Smooth muscle cell of the brain vasculature (primary cell): ENCODE measurements around the gene MREG.

Experiments
- DNase-seq: peaks from one replicate; pipeline ENCODE4 v3.0.0-alpha.2; 2012; ENCODE audit warnings: low read depth, low spot score

Gene MREG

DNA sequence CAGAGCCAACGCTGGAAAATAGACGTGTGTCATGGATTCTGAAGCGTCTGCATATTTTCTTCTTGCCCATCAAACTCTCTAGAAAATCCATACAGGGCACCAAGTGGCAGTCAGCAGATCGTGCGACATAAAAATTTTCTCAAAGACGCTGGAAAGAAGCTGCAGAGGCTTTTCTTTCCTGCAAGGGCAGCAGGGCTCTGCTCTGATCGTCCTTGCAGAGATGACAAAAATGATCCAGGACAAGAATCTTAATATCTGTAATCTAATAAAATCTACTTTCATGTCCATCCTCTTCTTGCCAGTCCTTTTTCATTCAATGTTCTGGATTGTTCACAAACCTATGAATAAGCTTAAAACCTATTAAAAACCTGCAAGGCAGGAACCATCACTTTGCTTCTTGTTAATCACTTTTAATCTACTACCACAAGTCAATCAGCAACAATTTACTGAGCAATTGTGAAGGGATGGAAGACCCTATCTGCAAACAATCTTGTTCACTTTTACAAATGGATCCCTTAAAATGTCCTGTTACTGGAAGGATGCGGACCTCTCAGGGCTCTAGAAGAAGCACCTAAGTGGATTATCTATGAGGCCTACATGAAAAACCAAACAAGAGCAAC lies 93.6 kb downstream of the MREG start:
- no peak for DNase-seq

DNA sequence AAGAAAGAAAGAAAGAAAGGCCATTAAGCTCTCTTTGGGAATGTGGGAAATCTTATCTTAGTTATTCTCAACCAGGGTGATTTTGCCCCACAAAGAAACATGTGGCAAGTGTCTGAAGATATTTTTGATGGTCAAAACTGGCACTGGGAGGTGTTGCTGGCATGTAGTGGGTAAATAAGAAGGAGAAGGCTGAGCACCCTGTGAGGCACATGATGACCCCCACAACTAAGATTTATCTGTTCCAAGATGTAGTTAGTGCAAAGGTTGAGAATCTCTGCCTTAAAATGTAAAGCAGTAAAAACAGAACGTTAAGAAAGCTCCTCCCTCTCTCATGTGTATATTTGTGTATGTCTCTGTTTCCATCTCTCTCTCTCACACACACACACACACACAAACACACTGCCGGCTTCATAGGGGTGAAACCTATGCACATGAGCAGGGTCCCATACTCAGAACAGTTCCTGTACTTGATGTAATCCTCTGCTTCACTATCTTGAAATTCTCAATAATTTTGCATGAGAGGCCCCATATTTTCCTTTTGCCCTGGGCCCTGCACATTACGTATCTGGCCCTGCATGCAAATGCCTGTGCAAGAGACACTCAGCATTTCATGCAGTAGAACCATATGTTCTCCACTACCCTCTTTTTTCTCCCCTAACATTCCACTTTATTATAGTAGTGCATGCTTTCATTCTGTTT lies 94.3 kb downstream of the MREG start:
- DNase-seq, result no peak

DNA sequence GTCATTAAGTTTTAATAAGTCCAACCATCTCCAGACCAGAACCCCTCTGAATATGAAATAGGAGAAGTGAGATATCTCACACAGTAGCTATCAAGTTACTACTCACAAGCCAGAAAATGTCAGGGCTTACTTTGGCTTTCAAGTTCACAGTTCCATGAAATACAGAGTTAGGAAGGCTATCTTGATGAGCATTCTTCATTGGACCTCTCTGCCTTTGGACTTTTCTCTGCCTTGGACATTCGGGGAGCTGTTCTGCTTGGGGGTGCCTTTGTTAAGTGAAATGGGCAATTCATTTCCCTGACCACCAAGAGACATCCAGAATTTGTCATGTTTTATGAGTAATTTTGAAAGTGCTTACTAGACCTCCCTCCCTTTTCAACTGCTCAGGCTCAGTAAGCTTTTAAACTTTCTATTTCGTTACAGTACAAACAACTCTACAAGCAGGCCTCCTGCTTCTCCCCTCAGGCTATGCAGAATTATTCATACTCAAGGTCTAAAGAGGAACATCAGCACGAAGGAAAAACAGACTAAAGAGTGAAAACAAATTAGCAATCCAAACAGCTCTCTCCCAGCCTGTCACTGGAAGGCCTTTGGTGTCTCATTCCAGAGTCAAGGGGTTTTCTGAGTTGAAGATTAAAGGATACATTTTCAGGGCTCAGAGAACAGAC lies 95.3 kb downstream of the MREG start:
- no peak for DNase-seq

DNA sequence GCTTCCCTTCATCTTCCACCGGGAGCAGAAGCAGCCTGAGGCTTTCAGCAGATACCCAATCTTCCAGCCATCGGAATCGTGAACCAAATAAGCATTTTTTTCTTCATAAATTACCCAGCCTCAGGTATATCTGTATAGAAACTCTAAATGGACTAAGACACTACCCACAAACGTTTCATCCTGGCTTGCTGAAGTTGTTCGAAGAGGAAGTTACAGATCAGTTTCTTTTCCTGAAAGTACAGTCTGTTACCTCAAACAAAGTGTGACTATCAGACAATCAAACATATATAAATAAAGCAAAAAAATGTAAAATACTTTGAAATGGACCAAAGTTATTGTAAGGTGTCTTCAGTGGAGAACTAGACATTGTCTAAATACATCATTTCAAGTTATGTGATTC lies 97.9 kb downstream of the MREG start:
- no peak for DNase-seq

DNA sequence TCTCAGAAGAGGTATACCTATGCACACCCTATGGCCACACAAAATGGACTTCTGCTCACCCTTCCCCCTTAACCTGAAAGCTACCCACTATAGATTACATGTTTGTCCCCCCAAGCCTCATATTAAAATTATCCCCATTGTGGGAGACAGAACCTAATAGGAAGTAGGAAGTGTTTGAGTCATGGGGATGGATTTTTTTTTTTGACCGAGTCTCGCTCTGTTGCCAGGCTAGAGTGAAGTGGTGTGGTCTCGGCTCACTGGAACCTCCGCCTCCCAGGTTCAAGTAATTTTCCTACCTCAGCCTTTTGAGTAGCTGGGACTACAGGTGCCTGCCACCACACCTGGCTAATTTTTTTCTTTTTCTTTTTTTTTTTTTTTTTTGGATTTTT lies 98.6 kb downstream of the MREG start:
- DNase-seq, result no peak

DNA sequence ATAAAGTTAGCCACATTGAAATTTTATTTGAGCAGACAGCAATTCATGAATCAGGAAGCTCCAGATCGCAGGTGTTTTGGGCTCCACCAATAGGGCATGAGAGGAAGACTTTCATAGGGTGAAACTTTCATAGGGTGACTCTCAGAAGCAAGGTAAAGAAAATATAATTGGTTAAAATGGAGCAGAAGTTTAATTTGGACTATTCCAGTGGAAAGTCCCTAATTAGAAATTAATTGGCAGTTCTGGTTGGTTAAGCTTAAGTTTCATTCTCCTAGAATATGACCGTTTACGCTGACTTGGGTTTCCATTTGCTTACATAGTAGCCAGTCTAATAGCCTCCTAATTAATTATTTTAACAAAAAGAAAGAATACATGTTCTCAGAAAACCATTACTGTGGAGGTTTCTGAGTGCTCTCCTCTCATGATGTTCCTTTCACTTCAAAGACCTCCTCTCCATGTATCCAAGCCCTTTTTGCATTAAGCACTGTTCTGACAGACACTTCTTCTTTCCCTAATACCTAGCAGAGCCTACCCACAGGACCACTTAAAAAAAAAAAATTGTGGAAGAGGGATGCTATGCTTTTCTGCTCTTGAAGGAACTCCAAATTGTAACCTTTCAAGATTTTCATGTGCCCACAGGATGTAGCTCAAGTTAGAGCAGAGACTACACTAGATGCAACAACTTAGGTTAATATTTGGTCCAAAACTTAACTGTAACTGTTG lies 99.1 kb downstream of the MREG start:
- DNase-seq, result no peak

DNA sequence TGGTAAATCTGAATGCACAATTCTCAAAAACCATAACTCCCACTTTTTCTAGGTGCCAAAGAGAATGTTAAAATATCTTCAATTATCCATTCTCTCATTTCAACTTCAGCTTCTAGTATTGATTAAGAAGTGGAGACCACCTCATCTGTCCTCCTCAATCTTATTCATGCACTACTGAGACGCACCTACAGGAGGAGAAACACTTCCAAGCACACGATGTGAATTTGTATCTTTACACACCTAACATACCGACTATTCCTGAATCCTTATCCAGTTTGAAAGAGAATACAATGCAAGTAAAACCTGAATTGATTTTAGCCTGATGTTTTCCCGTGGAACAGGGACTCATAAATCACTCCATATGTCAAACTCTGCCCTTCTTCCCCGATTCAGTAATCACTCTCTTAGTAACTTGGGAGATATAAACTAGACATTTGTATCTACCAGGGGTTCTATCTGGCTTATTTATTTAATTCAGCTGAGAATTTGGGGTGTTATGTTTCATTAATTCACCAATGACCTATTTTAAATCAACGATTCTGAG lies 101.0 kb downstream of the MREG start:
- DNase-seq, result no peak

DNA sequence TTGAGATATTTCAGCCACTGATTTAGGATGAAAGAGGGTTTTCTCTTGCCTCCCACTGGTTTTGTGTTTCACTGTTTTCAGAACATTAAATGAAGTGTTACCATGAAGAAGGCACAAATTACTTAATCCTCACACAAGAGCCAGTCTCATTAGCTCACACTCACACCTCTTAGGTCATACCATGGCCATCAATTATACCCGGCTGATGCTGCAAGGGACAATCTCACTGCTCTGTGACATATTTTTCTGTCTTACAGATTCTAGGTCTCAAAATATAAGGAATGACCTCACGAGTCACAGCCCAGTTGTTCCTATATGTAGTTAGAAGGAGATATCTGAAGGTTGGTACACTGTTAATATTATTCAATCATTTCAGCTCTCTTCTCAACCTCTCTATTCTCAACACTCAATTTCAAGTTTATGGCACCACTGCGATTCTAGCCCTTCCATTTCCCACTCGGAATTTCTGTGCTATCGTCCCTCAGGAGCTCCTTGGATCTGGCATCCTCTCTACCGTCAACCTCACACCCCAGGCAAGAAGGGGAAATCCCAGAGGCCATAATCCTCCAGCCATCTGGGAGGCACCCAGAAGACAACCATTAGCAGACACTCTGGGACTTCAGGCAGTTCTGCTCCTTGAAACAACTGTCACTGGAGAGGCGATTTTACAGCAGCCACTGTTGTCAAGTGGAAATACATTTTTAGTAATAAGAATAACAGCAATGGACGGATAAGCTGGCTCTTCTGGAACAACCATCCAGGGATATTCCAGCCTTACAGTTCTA lies 101.9 kb downstream of the MREG start:
- no peak for DNase-seq

DNA sequence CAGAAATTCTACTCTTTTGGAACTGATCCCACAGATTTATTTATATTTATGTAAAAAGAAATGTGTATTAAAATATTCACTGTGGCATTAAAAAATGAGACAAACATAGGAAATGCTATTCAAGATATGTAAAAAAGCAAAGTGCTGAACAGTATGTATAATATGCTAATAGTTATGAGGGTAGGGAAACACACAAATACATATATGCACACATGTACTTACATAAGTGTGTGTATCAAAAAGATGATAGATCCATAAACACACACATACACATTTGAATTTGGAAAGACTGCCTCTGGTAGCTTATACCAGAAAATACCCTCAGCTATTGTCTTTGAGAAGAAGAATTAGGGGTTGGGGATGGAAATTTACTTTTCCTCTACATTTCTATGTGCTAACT lies 103.2 kb downstream of the MREG start:
- DNase-seq, result no peak

DNA sequence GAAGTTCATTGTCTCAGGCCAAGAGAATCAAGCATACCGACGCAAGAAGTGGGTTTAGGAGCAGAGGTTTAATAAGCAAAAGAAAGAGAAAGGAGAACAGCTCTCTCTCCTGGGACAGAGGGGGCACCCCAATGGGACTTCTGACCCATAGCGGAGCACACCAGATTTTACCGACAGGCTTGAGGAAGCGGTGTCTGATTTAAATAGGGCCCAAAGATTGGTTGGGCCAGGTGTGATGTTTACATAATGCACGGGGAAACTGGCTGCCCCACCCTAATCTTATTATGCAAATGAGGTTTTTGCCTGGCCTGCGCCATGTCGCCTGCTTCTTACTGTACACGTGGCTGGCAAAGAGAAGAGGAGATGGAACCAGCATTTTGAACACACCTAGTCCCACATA lies 106.2 kb downstream of the MREG start:
- no peak for DNase-seq

DNA sequence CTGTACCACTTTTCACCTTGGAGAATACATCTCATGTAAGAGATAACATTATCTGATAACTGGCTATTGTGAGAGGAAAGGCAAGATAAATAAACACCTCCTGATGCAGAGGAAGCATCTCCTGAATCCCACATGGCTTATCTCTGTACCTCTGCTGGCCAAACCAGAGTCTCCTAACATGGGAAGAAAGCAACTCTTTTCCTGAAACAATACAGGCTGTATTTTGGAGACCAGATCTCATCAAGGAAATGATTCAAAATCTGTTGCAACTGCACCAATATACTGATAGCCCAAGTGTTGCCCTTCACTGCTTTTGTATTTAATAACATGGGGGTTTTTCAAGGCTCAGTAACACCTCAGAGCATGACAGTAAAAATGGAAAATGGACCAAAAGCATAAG lies 106.9 kb downstream of the MREG start:
- DNase-seq, result no peak

DNA sequence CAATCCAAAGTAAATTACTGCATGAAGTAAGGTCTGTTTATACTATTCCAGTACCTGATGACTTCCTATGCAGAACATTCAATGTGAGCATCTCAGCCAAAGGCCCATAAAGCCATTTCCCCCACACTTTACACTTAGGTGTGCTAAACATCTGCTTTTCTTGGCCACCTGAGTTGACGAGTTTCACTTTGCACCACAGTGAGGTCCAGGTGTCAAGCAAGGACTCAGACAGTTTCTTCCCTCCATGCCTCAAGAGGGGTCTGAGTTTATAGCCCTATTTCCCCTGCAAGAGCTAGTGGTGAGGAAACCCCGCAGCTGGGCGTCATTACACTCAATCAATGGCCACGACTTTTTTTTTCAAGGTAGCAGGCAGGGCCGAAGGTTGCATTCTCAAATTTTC lies 107.7 kb downstream of the MREG start:
- no peak for DNase-seq

DNA sequence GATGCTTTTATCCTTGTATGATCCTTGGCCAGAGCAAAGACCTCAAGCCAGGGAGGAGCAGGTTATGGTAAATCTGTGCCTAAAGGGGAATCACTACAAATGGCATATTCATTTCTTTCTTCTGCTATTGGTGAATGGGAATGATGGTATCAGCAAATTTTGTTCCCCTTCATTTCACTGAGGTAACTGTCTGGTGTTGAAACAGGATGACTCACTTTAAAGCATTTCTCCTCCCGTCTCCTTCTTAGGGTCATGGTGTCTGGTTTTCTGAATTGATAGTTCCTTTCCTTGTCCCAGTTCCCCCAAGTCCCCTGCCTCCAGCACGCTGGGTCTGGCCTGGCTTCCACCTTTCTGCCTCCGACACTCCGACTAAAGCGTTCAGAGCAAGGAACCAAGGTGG lies 109.2 kb downstream of the MREG start:
- DNase-seq, result no peak

DNA sequence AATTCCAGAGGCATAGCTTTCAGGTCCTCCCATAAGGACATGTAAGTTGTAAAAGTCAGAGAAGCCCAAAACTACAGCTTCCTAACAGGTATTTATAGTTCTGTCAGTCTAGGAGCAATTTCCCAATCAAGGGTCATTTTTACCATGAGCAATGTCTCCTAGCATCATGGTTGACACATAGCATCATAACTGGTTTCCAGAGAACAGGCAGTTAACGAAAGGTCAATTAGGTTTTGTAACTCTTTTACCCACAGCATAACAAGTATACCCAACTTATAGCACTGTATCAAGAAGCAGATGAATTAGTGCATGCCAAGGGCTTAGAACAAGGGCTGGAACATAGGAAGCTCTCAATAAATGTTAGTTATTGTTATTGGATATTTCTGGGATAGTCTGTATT lies 110.1 kb downstream of the MREG start:
- DNase-seq, result no peak

DNA sequence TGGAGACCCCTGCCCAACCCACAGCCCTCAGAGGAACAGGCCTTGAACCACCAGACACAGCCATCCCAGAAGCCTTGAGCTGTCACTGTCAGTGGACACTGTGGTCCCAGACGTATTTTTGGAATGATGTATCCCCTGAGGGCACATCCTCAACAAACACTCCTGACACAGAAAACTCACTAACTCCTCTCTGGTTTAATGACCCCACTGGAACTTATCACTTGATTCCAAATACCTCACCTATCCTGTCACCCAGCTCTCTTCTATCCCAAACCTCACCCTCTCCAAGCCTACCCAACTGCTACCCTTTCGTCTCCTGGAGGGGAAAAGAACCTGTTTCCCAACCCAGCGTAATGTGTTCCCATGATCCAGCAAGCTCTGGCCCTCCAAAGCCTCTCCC lies 111.6 kb downstream of the MREG start:
- DNase-seq, result no peak

DNA sequence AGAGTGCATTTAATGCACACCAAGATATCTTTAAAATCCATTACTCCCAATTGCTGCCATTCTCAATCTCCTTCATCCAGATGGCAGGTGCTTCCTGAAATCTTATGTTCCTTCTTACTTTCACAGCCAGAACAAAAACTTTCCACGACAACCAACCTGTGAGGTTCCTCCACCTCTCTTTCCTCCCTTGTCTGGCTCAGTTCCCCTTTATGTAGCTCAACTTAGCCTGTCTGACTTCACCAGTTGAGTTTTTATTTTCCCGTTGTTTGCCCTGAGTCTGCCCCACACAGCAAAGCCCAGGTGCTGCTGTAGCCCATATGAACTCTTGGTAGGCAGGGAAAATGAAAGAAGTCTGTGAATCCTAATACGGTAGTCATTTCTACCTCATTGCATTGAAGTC lies 112.5 kb downstream of the MREG start:
- no peak for DNase-seq

DNA sequence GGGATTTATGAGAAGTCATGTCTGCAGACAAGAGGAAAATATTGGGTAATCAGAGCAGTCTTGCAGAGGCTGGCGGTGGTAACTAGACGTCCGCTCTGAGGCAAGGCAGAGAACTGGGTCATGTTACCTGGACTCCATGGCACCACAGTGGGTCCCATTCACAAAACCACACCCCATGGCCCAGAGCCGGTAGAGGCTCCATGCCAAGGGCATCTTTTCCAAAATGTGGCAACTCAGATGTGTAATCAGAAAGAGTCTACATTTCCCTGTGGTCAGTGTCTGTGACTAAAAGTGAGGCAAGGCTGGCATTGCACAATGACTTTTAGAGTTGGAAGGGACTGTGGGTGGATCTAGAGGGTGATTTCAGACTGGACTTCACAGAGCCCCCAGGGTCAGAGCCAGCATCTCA lies 113.1 kb downstream of the MREG start:
- no peak for DNase-seq

DNA sequence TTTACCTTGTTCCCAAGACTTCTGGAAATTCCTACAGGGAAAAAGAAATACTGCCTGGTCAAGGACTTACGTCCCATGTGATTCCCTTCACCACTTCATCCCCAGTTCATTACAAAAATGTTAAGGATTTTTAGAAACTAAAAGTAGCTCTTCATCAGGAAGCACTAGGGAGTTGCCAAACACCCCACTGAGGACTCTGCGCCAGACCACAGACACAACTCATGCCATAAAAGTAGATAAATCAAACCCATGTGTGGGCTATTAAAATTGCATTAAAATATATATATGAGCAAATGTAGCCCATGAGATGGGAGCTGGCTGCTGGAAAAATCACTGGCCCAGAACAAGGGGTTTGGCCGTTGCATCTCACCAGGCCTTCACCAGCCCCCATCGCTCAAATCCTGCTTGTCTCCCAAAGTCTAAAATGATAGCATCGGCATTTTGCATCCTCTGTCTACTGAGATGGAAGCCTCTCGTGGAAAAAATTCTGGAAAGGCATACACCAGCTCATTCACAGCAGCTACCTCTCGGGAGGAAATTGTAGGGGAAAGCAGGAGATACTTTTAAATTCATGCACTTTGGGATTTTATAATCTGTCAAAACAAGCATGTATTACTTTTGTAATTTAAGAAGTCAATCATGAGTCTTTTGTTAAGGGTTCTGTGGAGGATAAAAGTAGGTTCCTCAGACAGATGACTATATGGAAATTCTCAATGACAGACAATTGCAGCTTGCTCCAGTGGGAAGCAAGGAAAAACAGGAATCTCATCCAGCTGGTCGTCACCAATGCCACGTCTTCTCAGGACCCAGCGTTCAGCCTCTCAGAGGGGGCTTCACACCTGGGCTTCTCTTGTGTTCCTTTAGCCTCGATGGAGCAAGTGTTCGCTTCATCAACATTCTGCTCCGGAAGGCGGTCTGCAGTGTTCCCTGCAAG lies 113.9 kb downstream of the MREG start:
- DNase-seq, result no peak

DNA sequence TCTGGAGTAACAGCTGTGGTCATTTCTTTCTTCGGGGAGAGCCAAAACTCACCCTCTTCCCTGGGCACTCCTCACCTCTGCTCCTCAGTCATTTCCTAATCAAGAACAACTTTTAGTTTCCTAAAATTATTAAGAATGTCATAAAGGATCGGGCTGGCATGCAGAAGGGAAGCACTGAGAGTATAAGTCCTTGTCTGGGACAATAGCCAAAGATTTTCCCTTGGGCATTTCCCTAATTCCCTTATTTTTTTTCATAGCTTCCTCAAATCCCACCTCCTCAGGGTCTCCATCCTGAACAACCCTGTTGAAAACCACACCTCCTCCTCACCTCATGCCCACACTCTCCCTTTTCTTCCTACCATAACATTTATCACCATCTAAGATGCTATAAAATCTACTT lies 115.0 kb downstream of the MREG start:
- DNase-seq, result no peak

DNA sequence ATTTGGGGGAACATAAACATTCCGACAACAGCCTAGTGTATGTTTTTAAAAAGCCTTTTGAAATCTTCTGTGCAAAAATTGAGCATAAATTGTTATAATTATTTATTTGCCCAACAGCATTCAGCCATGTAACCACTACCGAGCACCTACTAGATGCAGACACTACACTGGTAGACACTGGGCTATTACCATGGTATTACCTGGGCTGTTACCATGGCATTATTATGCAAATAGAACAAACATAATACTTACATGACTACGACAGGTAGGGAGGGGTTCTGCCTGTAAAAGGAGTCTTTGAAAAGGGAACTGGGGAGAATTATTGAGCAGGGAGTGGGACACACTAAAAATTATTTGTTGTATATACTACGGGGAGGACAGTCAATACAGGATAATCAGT lies 116.4 kb downstream of the MREG start:
- no peak for DNase-seq
